Measurements from ENCODE around the gene MTX3.
A peak's percentile ranks its signal among the peaks of the same experiment; 100 is the strongest.

MTX3 gene

DNA sequence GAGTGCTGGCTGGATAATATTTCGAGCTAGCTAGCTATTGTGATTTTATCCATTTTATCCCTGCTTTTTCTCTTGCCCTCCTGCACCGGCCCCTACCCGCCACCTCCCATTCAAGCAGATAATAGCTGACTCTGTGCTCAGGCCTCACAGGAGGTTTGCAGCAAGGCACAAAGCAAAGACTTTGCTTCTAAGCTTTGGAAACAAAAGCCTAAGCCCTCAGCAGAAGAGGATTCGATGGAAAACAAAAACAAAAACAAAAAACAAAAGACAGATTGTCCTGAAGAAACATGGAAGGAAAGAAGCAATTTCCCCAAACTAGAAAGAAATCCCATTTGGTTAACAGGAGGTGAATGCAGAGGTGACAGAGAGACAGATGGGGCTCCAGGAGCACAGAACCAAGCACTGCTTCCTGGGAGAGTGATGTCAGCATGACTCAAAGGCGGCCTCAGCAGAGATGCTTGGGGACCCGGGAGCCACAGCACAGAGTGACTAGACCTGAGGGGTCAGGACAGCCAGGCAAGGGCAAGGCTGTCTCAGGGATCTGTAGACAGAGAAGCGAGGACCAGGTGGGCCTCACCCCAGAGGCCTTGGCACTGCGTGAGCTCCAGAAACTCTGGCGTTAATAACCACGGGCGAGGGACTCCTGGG lies 28.4 kb downstream of the MTX3 start:
- Histone ChIP-seq H3K27ac (ENCODE audit: extremely low read depth, low read depth, low read length) (no peak overlapping the region), H3K36me3 (ENCODE audit: control insufficient read depth in 2 of 2, insufficient read depth in 1 of 2, low read length in 2 of 2) (no peaks in the 10 kb centered on the region), H3K4me3 (ENCODE audit: low read depth, low read length) (no peak overlapping the region), H3K4me1 (ENCODE audit: control insufficient read depth, insufficient read depth, low read length) (no peaks in the 10 kb centered on the region), H3K9me3 (ENCODE audit: control insufficient read depth, insufficient read depth, low read depth, low read length) (no peaks in the 10 kb centered on the region)
- ChIA-PET CTCF (no interaction called here), POLR2A (no interaction called here)
- TF ChIP-seq ZBTB21 (tag by site-specific recombination; IDR thresholded peaks at IDR 0.05) (peak; percentile 44; the same call in 1 of the 2 replicates), ZBTB17 (tag by site-specific recombination; IDR thresholded peaks at IDR 0.05) (peak; percentile 52), ZNF335 (tag by site-specific recombination; conservative IDR thresholded peaks at IDR 0.05) (peak; percentile 40; the same call in 1 of the 2 replicates), HOXC10 (CRISPR knock-in tag; IDR thresholded peaks at IDR 0.05) (no peak)

DNA sequence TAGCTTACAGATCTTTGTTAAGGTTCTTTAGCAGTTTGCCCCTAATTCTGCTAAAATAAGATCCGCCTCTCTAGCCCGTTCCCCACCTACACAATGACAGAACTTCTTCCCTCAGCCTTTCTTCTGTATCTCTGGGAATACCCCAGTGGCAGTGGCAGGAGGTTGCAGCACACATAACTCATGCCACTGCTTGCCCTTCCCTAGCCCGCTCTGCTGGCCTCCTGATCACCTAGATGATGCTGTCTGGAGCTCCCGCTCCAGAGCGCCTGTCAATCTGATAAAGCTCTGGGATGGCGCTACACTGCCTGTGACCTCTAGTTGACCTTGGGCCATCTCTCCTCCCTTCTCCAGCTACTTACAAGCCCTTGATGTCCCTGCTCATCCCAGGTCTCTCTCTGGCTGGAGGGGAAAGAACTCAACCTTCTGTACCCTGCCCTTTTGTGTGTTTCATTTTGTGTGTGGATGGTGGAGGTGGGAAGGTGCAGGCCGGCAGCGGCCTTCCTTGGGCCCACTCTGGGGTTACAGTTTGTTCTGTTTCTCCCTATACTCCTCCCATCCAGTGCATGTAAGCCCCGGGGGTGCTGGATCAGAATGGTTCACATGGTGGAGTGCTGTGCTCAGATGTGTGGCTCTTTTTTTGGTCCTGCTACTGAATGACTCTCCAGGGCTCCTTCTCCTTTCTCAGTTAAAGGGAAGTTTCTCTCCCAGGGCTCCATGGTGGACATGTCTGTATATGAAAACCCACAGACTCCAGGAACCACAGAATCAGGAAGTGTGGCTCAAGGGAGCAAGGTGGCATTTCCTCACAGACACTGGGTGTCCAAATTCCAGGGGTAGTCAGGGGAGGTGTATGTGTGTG lies 29.1 kb downstream of the MTX3 start:
- H3K4me3 ChIP-seq (ENCODE audit: low read depth, low read length) = no peak overlapping the region
- CTCF ChIA-PET = no interaction called here
- no peak overlapping the region for H3K27ac ChIP-seq (ENCODE audit: extremely low read depth, low read depth, low read length)
- POLR2A ChIA-PET = interaction anchor here (0.6 kb wide), 1 partner anchor 1839 kb away, joined by 8 read pairs; no protein-coding TSS in a partner anchor
- no peaks in the 10 kb centered on the region for H3K4me1 ChIP-seq (ENCODE audit: control insufficient read depth, insufficient read depth, low read length)
- TF ChIP-seq ZNF169 (tag by site-specific recombination; IDR thresholded peaks at IDR 0.05) (no peak), ZNF571 (tag by site-specific recombination; IDR thresholded peaks at IDR 0.05) (no peak), ZNF391 (tag by site-specific recombination; IDR thresholded peaks at IDR 0.05; ENCODE audit: borderline replicate concordance, low read depth) (no peak), YY2 (tag by site-specific recombination; IDR thresholded peaks at IDR 0.05) (no peak), ZNF785 (tag by site-specific recombination; IDR thresholded peaks at IDR 0.05) (no peak), ZNF600 (tag by site-specific recombination; IDR thresholded peaks at IDR 0.05) (no peak), ZNF624 (tag by site-specific recombination; IDR thresholded peaks at IDR 0.05) (no peak), RBAK (tag by site-specific recombination; IDR thresholded peaks at IDR 0.05) (no peak), BCL11A (tag by site-specific recombination; IDR thresholded peaks at IDR 0.05; ENCODE audit: low read depth) (no peak), ZNF677 (tag by site-specific recombination; IDR thresholded peaks at IDR 0.05) (no peak), ZNF24 (tag by site-specific recombination; IDR thresholded peaks at IDR 0.05) (no peak), ZNF596 (tag by site-specific recombination; IDR thresholded peaks at IDR 0.05) (no peak), ZBTB1 (tag by site-specific recombination; IDR thresholded peaks at IDR 0.05) (no peak), TCF7L2 (IDR thresholded peaks at IDR 0.05; ENCODE audit: borderline replicate concordance, low read depth, low read length) (no peak), ZNF48 (tag by site-specific recombination; IDR thresholded peaks at IDR 0.05) (no peak)
- TF ChIP-seq, protein P1, sequence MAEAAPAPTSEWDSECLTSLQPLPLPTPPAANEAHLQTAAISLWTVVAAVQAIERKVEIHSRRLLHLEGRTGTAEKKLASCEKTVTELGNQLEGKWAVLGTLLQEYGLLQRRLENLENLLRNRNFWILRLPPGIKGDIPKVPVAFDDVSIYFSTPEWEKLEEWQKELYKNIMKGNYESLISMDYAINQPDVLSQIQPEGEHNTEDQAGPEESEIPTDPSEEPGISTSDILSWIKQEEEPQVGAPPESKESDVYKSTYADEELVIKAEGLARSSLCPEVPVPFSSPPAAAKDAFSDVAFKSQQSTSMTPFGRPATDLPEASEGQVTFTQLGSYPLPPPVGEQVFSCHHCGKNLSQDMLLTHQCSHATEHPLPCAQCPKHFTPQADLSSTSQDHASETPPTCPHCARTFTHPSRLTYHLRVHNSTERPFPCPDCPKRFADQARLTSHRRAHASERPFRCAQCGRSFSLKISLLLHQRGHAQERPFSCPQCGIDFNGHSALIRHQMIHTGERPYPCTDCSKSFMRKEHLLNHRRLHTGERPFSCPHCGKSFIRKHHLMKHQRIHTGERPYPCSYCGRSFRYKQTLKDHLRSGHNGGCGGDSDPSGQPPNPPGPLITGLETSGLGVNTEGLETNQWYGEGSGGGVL (tag by site-specific recombination; IDR thresholded peaks at IDR 0.05) = no peak
- TF ChIP-seq, protein P2, sequence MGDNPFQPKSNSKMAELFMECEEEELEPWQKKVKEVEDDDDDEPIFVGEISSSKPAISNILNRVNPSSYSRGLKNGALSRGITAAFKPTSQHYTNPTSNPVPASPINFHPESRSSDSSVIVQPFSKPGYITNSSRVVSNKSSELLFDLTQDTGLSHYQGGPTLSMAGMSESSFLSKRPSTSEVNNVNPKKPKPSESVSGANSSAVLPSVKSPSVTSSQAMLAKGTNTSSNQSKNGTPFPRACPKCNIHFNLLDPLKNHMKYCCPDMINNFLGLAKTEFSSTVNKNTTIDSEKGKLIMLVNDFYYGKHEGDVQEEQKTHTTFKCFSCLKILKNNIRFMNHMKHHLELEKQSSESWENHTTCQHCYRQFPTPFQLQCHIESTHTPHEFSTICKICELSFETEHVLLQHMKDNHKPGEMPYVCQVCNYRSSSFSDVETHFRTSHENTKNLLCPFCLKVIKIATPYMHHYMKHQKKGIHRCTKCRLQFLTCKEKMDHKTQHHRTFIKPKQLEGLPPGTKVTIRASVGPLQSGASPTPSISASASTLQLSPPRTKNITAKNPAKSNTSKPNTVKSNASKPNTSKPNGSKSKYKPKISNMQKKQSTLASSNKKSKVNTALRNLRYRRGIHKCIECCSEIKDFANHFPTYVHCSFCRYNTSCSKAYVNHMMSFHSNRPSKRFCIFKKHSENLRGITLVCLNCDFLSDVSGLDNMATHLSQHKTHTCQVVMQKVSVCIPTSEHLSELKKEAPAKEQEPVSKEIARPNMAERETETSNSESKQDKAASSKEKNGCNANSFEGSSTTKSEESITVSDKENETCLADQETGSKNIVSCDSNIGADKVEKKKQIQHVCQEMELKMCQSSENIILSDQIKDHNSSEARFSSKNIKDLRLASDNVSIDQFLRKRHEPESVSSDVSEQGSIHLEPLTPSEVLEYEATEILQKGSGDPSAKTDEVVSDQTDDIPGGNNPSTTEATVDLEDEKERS (tag by site-specific recombination; IDR thresholded peaks at IDR 0.05) = no peak
- no peaks in the 10 kb centered on the region for H3K9me3 ChIP-seq (ENCODE audit: control insufficient read depth, insufficient read depth, low read depth, low read length)
- H3K36me3 ChIP-seq (ENCODE audit: control insufficient read depth in 2 of 2, insufficient read depth in 1 of 2, low read length in 2 of 2) = no peaks in the 10 kb centered on the region
